Motor neuron (in vitro differentiated cells): ENCODE data around the gene PCDH1. TPM values are rescaled to one million over a fixed set of nuclear protein-coding genes. Genes with fewer than 3 reads are reported as not detected.
"Not testable (repeated sequence)": the region's sequence is repeated elsewhere in the genome, so short reads cannot be mapped to it uniquely, and the experiment has no call there.

ENCODE experiments used
- ATAC-seq, 8 experiments: fragments of 200-7000 bp; cut with Tn5 transposase; replicated peaks in 6 of 8; 2 replicates each; pipeline ENCODE4 v1.8.0; 2021; ENCODE audit warnings: mild to moderate bottlenecking in 8 of 8, moderate library complexity in 8 of 8
- H3K27ac ChIP-seq, 2 donors: fragments of 250-450 bp; sonication (Bioruptor Pico); 2 replicates each; pipeline ENCODE4 v1.9.0; 2021; ENCODE audit warnings: antibody characterized with exemption in 2 of 2, mild to moderate bottlenecking in 2 of 2, moderate library complexity in 1 of 2
- H3K4me1 ChIP-seq, 2 donors: fragments of 250-450 bp; sonication (Bioruptor Pico); replicated peaks in 1 of 2; 2 replicates each; pipeline ENCODE4 v1.6.1; 2021; ENCODE audit warnings: antibody characterized with exemption in 2 of 2, mild to moderate bottlenecking in 2 of 2, moderate library complexity in 1 of 2
- H3K4me3 ChIP-seq, 5 donors: fragments of 250-450 bp; sonication (Bioruptor Pico); 2 replicates each; pipeline ENCODE4 v1.9.0; 2021; ENCODE audit warnings: antibody characterized with exemption in 5 of 5, mild to moderate bottlenecking in 5 of 5, moderate library complexity in 4 of 5
- WGBS, 10 experiments: fragments of 450-650 bp; shearing (Covaris generic); methylation state at CpG; one replicate each; pipeline ENCODE4 v1.0.0; 2022; 5-methylcytosine and 5-hydroxymethylcytosine counted together
- in situ Hi-C, 9 experiments: fragments of 400-800 bp; cut with MboI; loops; one replicate each; pipeline ENCODE4 v1.15.0; 2021; ENCODE audit warnings: low sequenced_read_pairs in 9 of 9, low pct_unique_long_range_greater_than_20kb in 2 of 9; ENCODE audit not compliant: unreplicated experiment in 9 of 9
- total RNA-seq, 8 experiments: library from RNA; unstranded; fragments of 300-600 nt; gene quantifications; 2 replicates each; pipeline versions ENCODE4 v1.2.3 to v1.2.4, GENCODE V29; 2022

PCDH1 gene
- total RNA-seq, 8 experiments from 2014 or later, result 1.1 to 29.4 (median 17.5) TPM

- H3K27ac ChIP-seq, result peak overlapping the region; percentile 76 to 77
Observed at GRCh38 chr5:141825791-141826560, 52.2 kb downstream of the PCDH1 start.

GRCh38 chr5:141825241-141825671 is 53.0 kb downstream of the PCDH1 start:
- ATAC-seq, result peak in 5 of 8 experiments; percentile 55 to 79 (median 68)
- peaks cover 40 to 43% of the 10 kb centered on the region in 2 donors for H3K4me1 ChIP-seq

More at GRCh38 chr5:141825791-141826560, 52.2 kb downstream of the PCDH1 start:
- ATAC-seq, result peak in 6 of 8 experiments; percentile 1 to 38 (median 20)
- H3K4me1 ChIP-seq, result peaks cover 40 to 41% of the 10 kb centered on the region in 2 donors
- no peak overlapping the region for H3K4me3 ChIP-seq
- in situ Hi-C loops, result no loop called here
- 0 to 67% (median 51%) methylated on average over 1 to 7 of the region's 10 CpGs; no CpG with 5 or more reads in 3 of the 10 experiments for WGBS, 10 experiments

GRCh38 chr5:141824717-141825116 is 53.5 kb downstream of the PCDH1 start:
- no peak for ATAC-seq
- no peak overlapping the region for H3K4me3 ChIP-seq
- peaks cover 40 to 43% of the 10 kb centered on the region in 2 donors for H3K4me1 ChIP-seq
- WGBS, 10 experiments, result 0 to 100% (median 100%) methylated on average over 1 of the region's 3 CpGs; no CpG with 5 or more reads in 7 of the 10 experiments
- H3K27ac ChIP-seq, result peak overlapping the region; percentile 76 to 77
- in situ Hi-C loops, result no loop called here

More at GRCh38 chr5:141825241-141825671, 53.0 kb downstream of the PCDH1 start:
- Histone ChIP-seq H3K27ac (peak overlapping the region; percentile 76 to 77), H3K4me3 (no peak overlapping the region)
- in situ Hi-C loops, result no loop called here
- 0 to 38% (median 22%) methylated on average over 1 to 7 of the region's 10 CpGs; no CpG with 5 or more reads in 4 of the 10 experiments for WGBS, 10 experiments

- WGBS, 10 experiments, result 0 to 96% (median 66%) methylated on average over 1 to 3 of the region's 3 CpGs; no CpG with 5 or more reads in 3 of the 10 experiments
- no peak for ATAC-seq
- Histone ChIP-seq H3K27ac (no peak overlapping the region), H3K4me3 (no peak overlapping the region), H3K4me1 (peaks cover 40 to 45% of the 10 kb centered on the region in 2 donors)
- in situ Hi-C loops, result no loop called here
Observed at GRCh38 chr5:141823056-141823455, 55.2 kb downstream of the PCDH1 start.

- peak in 2 of 8 experiments; percentile 39 to 49 for ATAC-seq
- H3K4me1 ChIP-seq, result peaks cover 42 to 48% of the 10 kb centered on the region in 2 donors
- no peak overlapping the region for H3K4me3 ChIP-seq
- peak overlapping the region; percentile 77 to 89 for H3K27ac ChIP-seq
- WGBS, 10 experiments, result 90 to 100% methylated on average over 1 to 2 of the region's 2 CpGs; no CpG with 5 or more reads in 8 of the 10 experiments
- in situ Hi-C loops, result no loop called here
Observed at GRCh38 chr5:141822144-141822543, 56.1 kb downstream of the PCDH1 start.

- in situ Hi-C loops, result no loop called here
- ATAC-seq, result peak; percentile 55 to 98 (median 84)
- 7 to 70% (median 30%) methylated on average over 1 to 3 of the region's 3 CpGs; no CpG with 5 or more reads in 4 of the 10 experiments for WGBS, 10 experiments
- no peak overlapping the region for H3K4me3 ChIP-seq
- H3K4me1 ChIP-seq, result peaks cover 43 to 51% of the 10 kb centered on the region in 2 donors
- peak overlapping the region; percentile 77 to 89 for H3K27ac ChIP-seq
Observed at GRCh38 chr5:141821430-141821925, 56.7 kb downstream of the PCDH1 start.

- Histone ChIP-seq H3K27ac (peak overlapping the region in 1 of 2 donors; percentile 70), H3K4me1 (peaks cover 41 to 49% of the 10 kb centered on the region in 2 donors)
- ATAC-seq, H3K4me3 ChIP-seq, in situ Hi-C loops: not testable (repeated sequence)
- 78 to 100% (median 94%) methylated on average over 1 to 13 of the region's 15 CpGs; no CpG with 5 or more reads in 4 of the 10 experiments for WGBS, 10 experiments
Observed at GRCh38 chr5:141820686-141821085, 57.5 kb downstream of the PCDH1 start.

- in situ Hi-C loops, result loop anchor here in 1 of 9 experiments (10.0 kb wide), 1 partner anchor 113 kb away; no protein-coding TSS in a partner anchor
- 77 to 100% (median 90%) methylated on average over 1 to 5 of the region's 6 CpGs; no CpG with 5 or more reads in 1 of the 10 experiments for WGBS, 10 experiments
- H3K4me1 ChIP-seq, result peaks cover 57 to 64% of the 10 kb centered on the region in 2 donors
- ATAC-seq, result no peak
- no peak overlapping the region for H3K27ac ChIP-seq
- H3K4me3 ChIP-seq, result no peak overlapping the region
Observed at GRCh38 chr5:141817631-141818030, 60.6 kb downstream of the PCDH1 start.

GRCh38 chr5:141816598-141817399 is 61.4 kb downstream of the PCDH1 start:
- peak in 2 of 8 experiments; percentile 1 to 3 for ATAC-seq
- H3K4me1 ChIP-seq, result peaks cover 57 to 64% of the 10 kb centered on the region in 2 donors
- H3K27ac ChIP-seq, result peak overlapping the region; percentile 8 to 54
- 10 to 100% (median 44%) methylated on average over 1 to 2 of the region's 11 CpGs; no CpG with 5 or more reads in 7 of the 10 experiments for WGBS, 10 experiments
- H3K4me3 ChIP-seq, result no peak overlapping the region
- in situ Hi-C loops, result loop anchor here in 1 of 9 experiments (10.0 kb wide), 1 partner anchor 112 kb away; no protein-coding TSS in a partner anchor

GRCh38 chr5:141815796-141816180 is 62.4 kb downstream of the PCDH1 start:
- 0 to 100% (median 60%) methylated on average over 1 to 3 of the region's 3 CpGs; no CpG with 5 or more reads in 2 of the 10 experiments for WGBS, 10 experiments
- Histone ChIP-seq H3K4me1 (peaks cover 58 to 63% of the 10 kb centered on the region in 2 donors), H3K27ac (peak overlapping the region in 1 of 2 donors; percentile 54), H3K4me3 (no peak overlapping the region)
- no peak for ATAC-seq
- in situ Hi-C loops, result loop anchor here in 1 of 9 experiments (10.0 kb wide), 1 partner anchor 111 kb away; no protein-coding TSS in a partner anchor

GRCh38 chr5:141815051-141815795 is 63.0 kb downstream of the PCDH1 start:
- in situ Hi-C loops, result loop anchor here in 1 of 9 experiments (10.0 kb wide), 1 partner anchor 110 kb away; no protein-coding TSS in a partner anchor
- Histone ChIP-seq H3K4me3 (no peak overlapping the region), H3K4me1 (peaks cover 58 to 63% of the 10 kb centered on the region in 2 donors), H3K27ac (peak overlapping the region; percentile 86 to 89)
- ATAC-seq, result no peak
